Measurements from ENCODE around the gene ANGEL2. TPM values are rescaled to one million over a fixed set of nuclear protein-coding genes. Genes with fewer than 3 reads are reported as not detected.
"Not testable (repeated sequence)": the region's sequence is repeated elsewhere in the genome, so short reads cannot be mapped to it uniquely, and the experiment has no call there.

Gene ANGEL2
- total RNA-seq, 1 experiment from 2014 or later = 27.0 TPM

DNA sequence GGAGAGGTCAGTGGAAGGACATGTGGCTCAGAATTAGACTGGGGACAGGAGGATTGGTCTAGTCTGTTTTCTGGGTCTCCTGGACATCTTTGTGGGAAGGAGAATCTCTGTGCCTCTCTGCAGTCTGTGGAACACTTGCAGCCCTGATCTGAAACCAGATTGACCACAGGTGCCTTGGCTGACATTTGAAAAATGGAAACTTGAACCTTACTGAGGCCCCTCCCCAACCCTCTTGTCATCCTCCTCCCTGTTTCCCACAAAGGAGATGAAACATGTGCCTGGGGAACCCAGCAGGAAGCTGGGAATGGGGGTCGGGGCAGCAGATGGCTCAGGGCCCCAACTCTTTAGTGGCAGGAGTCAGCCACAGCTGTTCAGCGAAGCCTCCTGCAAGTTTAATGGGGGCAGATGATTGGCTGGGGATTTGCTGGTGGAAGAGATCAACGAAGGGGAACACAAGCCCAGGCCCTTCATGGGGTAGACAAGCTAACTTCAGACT is 47.3 kb downstream of the ANGEL2 start:
- H3K4me3 ChIP-seq (ENCODE audit: low read length) = no peak overlapping the region
- H3K4me1 ChIP-seq (ENCODE audit: insufficient read depth, low read length) = 0 out of 2 replicates have a peak, but pooled peaks cover 7% of the 10 kb centered on the region
- H3K9me2 ChIP-seq (replicated peaks; ENCODE audit: low read length) = no peaks in the 10 kb centered on the region
- H3F3A ChIP-seq (ENCODE audit: low read length, unreplicated experiment) = no peaks in the 10 kb centered on the region
- H3K4me2 ChIP-seq (ENCODE audit: low read length) = no peak overlapping the region
- no peaks in the 10 kb centered on the region for H3K36me3 ChIP-seq (ENCODE audit: low read depth, low read length)
- no peaks in the 10 kb centered on the region for H4K20me1 ChIP-seq (ENCODE audit: low read length)
- no peaks in the 10 kb centered on the region for H3K27me3 ChIP-seq (ENCODE audit: low read length)
- ChIA-PET CTCF (no interaction called here), POLR2A (ENCODE audit: unreplicated experiment) (no interaction called here)
- no peak overlapping the region for H3K27ac ChIP-seq (ENCODE audit: low read length)
- H3K9me3 ChIP-seq (ENCODE audit: low read length) = no peaks in the 10 kb centered on the region
- no peak overlapping the region for H3K9ac ChIP-seq (ENCODE audit: low read length)
- H2AFZ ChIP-seq (ENCODE audit: low read length) = no peak overlapping the region
- no TSS peak for BruUV-seq (replicated peaks)
- DNase-seq (no peak), ATAC-seq (no peak)
- TF ChIP-seq EZH2 (IDR thresholded peaks at IDR 0.05; ENCODE audit: low read length, unreplicated experiment) (no peak), EZH2phosphoT487 (IDR thresholded peaks at IDR 0.05; ENCODE audit: borderline replicate concordance, low read length) (no peak)
- TF ChIP-seq, protein P1, sequence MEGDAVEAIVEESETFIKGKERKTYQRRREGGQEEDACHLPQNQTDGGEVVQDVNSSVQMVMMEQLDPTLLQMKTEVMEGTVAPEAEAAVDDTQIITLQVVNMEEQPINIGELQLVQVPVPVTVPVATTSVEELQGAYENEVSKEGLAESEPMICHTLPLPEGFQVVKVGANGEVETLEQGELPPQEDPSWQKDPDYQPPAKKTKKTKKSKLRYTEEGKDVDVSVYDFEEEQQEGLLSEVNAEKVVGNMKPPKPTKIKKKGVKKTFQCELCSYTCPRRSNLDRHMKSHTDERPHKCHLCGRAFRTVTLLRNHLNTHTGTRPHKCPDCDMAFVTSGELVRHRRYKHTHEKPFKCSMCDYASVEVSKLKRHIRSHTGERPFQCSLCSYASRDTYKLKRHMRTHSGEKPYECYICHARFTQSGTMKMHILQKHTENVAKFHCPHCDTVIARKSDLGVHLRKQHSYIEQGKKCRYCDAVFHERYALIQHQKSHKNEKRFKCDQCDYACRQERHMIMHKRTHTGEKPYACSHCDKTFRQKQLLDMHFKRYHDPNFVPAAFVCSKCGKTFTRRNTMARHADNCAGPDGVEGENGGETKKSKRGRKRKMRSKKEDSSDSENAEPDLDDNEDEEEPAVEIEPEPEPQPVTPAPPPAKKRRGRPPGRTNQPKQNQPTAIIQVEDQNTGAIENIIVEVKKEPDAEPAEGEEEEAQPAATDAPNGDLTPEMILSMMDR (conservative IDR thresholded peaks at IDR 0.05; ENCODE audit: low read depth, low read length) = no peak
- intact Hi-C loops (cut with micrococcal nuclease) = no loop called here
- no peaks in the 10 kb centered on the region for H3K79me2 ChIP-seq (ENCODE audit: low read length)

DNA sequence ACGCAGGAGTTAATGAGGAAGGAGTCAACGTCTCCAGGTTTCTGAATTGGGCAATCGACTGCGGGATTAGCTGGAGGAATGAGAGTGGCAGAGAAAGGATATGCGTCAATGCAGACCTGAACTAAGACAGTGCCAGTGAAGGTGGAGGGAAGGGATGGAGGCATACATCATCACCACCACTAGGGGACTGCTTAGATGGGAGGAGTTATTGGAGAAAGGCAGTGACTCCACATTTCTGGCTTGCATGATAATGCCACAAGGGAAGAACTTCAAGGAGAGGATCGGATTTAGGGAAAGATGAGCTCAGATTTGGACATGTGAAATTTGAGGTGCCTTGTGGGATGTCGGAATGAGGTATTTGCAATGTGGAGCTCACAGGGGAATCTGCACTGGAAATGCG is 47.9 kb downstream of the ANGEL2 start:
- no peak overlapping the region for H3K9ac ChIP-seq (ENCODE audit: low read length)
- no peak overlapping the region for H3K4me3 ChIP-seq (ENCODE audit: low read length)
- H3F3A ChIP-seq (ENCODE audit: low read length, unreplicated experiment) = no peaks in the 10 kb centered on the region
- H3K9me3 ChIP-seq (ENCODE audit: low read length) = no peaks in the 10 kb centered on the region
- H3K27ac ChIP-seq (ENCODE audit: low read length) = no peak overlapping the region
- no peaks in the 10 kb centered on the region for H3K27me3 ChIP-seq (ENCODE audit: low read length)
- no peak overlapping the region for H3K4me2 ChIP-seq (ENCODE audit: low read length)
- CTCF ChIA-PET = no interaction called here
- BruUV-seq (replicated peaks) = no TSS peak
- intact Hi-C loops (cut with micrococcal nuclease) = no loop called here
- 0 out of 2 replicates have a peak, but pooled peaks cover 2% of the 10 kb centered on the region for H3K4me1 ChIP-seq (ENCODE audit: insufficient read depth, low read length)
- DNase-seq = peak; percentile 69
- H3K36me3 ChIP-seq (ENCODE audit: low read depth, low read length) = no peaks in the 10 kb centered on the region
- H4K20me1 ChIP-seq (ENCODE audit: low read length) = no peaks in the 10 kb centered on the region
- H3K79me2 ChIP-seq (ENCODE audit: low read length) = no peaks in the 10 kb centered on the region
- H2AFZ ChIP-seq (ENCODE audit: low read length) = no peak overlapping the region
- H3K9me2 ChIP-seq (replicated peaks; ENCODE audit: low read length) = no peaks in the 10 kb centered on the region
- TF ChIP-seq, protein P1 (conservative IDR thresholded peaks at IDR 0.05; ENCODE audit: low read depth, low read length) = peak; percentile 75
- TF ChIP-seq EZH2phosphoT487 (IDR thresholded peaks at IDR 0.05; ENCODE audit: borderline replicate concordance, low read length) (no peak), EZH2 (IDR thresholded peaks at IDR 0.05; ENCODE audit: low read length, unreplicated experiment) (no peak)
- ATAC-seq = peak; percentile 90
- POLR2A ChIA-PET (ENCODE audit: unreplicated experiment) = no interaction called here

DNA sequence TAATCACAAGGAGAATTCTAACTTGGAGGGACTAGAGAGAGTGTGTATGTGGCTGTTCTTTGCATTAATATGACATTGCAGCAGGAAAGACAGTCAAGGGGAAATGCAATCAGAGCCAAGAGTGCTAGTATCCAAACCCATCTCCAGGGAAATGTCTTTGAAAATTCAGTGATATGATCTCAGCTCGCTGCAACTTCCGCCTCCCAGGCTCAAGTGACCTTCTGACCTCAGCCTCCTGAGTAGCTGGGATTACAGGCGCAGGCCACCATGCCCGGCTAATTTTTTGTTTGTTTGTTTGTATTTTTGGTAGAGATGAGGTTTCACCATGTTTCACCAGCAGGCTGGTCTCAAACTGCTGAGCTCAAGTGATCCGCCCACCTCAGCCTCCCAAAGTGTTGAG is 49.1 kb downstream of the ANGEL2 start:
- no peak overlapping the region for H3K4me3 ChIP-seq (ENCODE audit: low read length)
- no peak overlapping the region for H3K9ac ChIP-seq (ENCODE audit: low read length)
- no peak overlapping the region for H3K4me2 ChIP-seq (ENCODE audit: low read length)
- no peaks in the 10 kb centered on the region for H3K4me1 ChIP-seq (ENCODE audit: insufficient read depth, low read length)
- no peaks in the 10 kb centered on the region for H4K20me1 ChIP-seq (ENCODE audit: low read length)
- BruUV-seq (replicated peaks) = no TSS peak
- H3K9me2 ChIP-seq (replicated peaks; ENCODE audit: low read length) = no peaks in the 10 kb centered on the region
- H3K27me3 ChIP-seq (ENCODE audit: low read length) = no peaks in the 10 kb centered on the region
- CTCF ChIA-PET = no interaction called here
- H3K36me3 ChIP-seq (ENCODE audit: low read depth, low read length) = no peaks in the 10 kb centered on the region
- no peak for DNase-seq
- TF ChIP-seq EZH2 (IDR thresholded peaks at IDR 0.05; ENCODE audit: low read length, unreplicated experiment) (no peak), EZH2phosphoT487 (IDR thresholded peaks at IDR 0.05; ENCODE audit: borderline replicate concordance, low read length) (no peak)
- TF ChIP-seq, protein P1 (conservative IDR thresholded peaks at IDR 0.05; ENCODE audit: low read depth, low read length) = no peak
- intact Hi-C loops (cut with micrococcal nuclease) = no loop called here
- H2AFZ ChIP-seq (ENCODE audit: low read length) = no peak overlapping the region
- ATAC-seq = no peak
- no peaks in the 10 kb centered on the region for H3F3A ChIP-seq (ENCODE audit: low read length, unreplicated experiment)
- no peak overlapping the region for H3K27ac ChIP-seq (ENCODE audit: low read length)
- no peaks in the 10 kb centered on the region for H3K9me3 ChIP-seq (ENCODE audit: low read length)
- H3K79me2 ChIP-seq (ENCODE audit: low read length) = no peaks in the 10 kb centered on the region
- POLR2A ChIA-PET (ENCODE audit: unreplicated experiment) = no interaction called here

DNA sequence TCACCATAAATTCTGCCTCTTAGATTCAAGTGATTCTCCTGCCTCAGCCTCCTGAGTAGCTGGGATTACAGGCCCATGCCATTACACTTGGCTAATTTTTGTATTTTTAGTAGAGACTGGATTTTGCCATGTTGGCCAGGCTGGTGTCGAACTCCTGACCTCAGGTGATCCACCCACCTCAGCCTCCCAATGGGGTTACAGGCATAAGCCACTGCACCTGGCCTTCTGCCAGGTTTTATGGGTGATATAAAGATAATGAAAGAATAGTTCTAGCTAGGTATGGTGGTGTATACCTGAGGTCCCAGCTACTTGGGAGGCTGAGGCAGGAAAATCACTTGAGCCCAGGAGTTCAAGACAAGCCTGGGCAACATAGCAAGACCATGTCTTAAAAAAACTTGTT is 50.7 kb downstream of the ANGEL2 start:
- H3K79me2 ChIP-seq (ENCODE audit: low read length) = not testable (repeated sequence)

More for the DNA sequence above, 50.7 kb downstream of the ANGEL2 start:
- H3K4me1 ChIP-seq (ENCODE audit: insufficient read depth, low read length); H3F3A ChIP-seq (ENCODE audit: low read length, unreplicated experiment); H3K4me3 ChIP-seq (ENCODE audit: low read length); DNase-seq; H3K9me2 ChIP-seq (replicated peaks; ENCODE audit: low read length); BruUV-seq (replicated peaks); H4K20me1 ChIP-seq (ENCODE audit: low read length); H3K4me2 ChIP-seq (ENCODE audit: low read length); intact Hi-C loops (cut with micrococcal nuclease); H3K27ac ChIP-seq (ENCODE audit: low read length); H3K36me3 ChIP-seq (ENCODE audit: low read depth, low read length); CTCF ChIA-PET; H3K9ac ChIP-seq (ENCODE audit: low read length); H3K9me3 ChIP-seq (ENCODE audit: low read length); POLR2A ChIA-PET (ENCODE audit: unreplicated experiment); H3K27me3 ChIP-seq (ENCODE audit: low read length); H2AFZ ChIP-seq (ENCODE audit: low read length); ATAC-seq: not testable (repeated sequence)
